Measurements from ENCODE around the gene SRI.
"Not testable (repeated sequence)": the region's sequence is repeated elsewhere in the genome, so short reads cannot be mapped to it uniquely, and the experiment has no call there.

The SRI gene

DNA sequence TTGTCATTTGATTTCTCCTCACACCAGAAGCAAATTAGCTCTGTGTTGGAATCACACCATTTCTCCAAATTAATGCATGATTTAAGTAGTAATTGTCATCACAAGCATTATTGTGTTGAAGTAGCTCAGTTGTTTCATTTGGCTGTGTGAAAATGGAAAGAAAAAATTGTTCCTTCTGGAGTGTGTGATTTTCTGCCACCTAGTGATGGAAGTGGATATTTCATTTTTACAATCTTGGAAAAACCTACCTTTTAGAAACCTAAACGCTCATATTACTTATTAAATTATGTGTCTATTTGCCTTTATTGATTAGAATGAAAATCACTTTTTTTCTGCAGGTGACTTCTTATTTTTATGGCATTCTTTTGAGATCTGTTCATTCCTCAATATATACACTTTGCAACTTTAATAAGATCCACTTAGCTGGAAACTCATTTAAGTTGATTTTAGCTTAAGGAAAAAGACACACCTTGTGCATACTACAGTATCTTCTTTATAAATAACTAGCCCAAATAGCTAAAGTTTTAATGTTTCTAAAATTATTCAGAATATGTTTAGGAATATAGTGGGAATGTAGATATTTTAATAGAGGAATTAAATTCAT lies 50.0 kb downstream of the SRI start:
- Mint-ChIP-seq H3K27ac (no peak overlapping the region), H3K4me3 (no peak overlapping the region), H3K36me3 (ENCODE audit: low read depth) (no peaks in the 10 kb centered on the region), H3K27me3 (ENCODE audit: low read depth) (no peaks in the 10 kb centered on the region), H3K9me3 (no peaks in the 10 kb centered on the region), H3K4me1 (no peaks in the 10 kb centered on the region)
- TF ChIP-seq, protein P1, sequence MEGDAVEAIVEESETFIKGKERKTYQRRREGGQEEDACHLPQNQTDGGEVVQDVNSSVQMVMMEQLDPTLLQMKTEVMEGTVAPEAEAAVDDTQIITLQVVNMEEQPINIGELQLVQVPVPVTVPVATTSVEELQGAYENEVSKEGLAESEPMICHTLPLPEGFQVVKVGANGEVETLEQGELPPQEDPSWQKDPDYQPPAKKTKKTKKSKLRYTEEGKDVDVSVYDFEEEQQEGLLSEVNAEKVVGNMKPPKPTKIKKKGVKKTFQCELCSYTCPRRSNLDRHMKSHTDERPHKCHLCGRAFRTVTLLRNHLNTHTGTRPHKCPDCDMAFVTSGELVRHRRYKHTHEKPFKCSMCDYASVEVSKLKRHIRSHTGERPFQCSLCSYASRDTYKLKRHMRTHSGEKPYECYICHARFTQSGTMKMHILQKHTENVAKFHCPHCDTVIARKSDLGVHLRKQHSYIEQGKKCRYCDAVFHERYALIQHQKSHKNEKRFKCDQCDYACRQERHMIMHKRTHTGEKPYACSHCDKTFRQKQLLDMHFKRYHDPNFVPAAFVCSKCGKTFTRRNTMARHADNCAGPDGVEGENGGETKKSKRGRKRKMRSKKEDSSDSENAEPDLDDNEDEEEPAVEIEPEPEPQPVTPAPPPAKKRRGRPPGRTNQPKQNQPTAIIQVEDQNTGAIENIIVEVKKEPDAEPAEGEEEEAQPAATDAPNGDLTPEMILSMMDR (IDR thresholded peaks at IDR 0.05; ENCODE audit: unreplicated experiment in 3 of 3): peak; percentile 61 to 62 (median 62)

DNA sequence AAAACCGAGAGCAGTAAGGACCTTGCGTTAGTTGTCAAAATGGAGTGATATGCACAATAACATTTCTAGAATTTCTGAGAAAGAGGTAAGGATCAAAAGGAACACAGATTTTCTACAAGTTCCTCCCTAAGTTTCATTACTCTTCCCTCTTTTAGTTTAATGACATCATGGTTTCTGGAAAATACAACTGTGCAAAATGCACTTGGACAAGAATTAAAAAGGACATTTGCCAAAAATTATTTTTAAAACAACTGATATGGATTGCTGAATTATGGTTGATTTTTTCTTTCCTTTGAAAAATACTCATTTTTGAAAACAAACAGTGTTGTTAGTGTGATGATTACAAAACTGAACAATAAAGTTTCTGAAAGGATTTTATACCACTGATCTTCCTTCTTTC lies 52.1 kb downstream of the SRI start:
- Mint-ChIP-seq H3K27me3 (ENCODE audit: low read depth) (no peaks in the 10 kb centered on the region), H3K9me3 (no peaks in the 10 kb centered on the region), H3K4me1 (no peaks in the 10 kb centered on the region), H3K36me3 (ENCODE audit: low read depth) (no peaks in the 10 kb centered on the region), H3K27ac (no peak overlapping the region), H3K4me3 (no peak overlapping the region)
- TF ChIP-seq, protein P1 (IDR thresholded peaks at IDR 0.05; ENCODE audit: unreplicated experiment in 3 of 3): no peak

DNA sequence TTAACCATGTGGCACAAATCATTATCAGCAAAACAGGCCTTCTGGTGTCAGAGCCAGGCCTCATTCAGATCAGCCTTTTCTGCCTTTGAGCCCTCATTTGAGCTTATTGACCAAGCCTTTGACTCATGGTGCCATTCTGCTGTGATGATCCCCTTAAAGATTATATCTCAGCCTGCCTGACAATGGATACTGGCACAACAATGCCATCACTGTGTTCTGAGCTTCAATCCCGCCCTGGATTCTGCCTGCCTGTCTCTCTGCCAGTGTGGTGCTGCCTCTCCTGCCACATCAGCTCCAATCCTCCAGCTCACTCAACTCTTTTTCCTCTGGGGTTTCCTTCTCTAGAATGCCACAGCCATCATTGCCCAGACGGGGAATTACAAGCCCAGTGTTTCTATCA lies 52.6 kb downstream of the SRI start:
- TF ChIP-seq, protein P1 (IDR thresholded peaks at IDR 0.05; ENCODE audit: unreplicated experiment in 3 of 3): no peak
- Mint-ChIP-seq H3K27me3 (ENCODE audit: low read depth) (no peaks in the 10 kb centered on the region), H3K27ac (no peak overlapping the region), H3K36me3 (ENCODE audit: low read depth) (no peaks in the 10 kb centered on the region), H3K9me3 (no peaks in the 10 kb centered on the region), H3K4me3 (no peak overlapping the region), H3K4me1 (no peaks in the 10 kb centered on the region)

DNA sequence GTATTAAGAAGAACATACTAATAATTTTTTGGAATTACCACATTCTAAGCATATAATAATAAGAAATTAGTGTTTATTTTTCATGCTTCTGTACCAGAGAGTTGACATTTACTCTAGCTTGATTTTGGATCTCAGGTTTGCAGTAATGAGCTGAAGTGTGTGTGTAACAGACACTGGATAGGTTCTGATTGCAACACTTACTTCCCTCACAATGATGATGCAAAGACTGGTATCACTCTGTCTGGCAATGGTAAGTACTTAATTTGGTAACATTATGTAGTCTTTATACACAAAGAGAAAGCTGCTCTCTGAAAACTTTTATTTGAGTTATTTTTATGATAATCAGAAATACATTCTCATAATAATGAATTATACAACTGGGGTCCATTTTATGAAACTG lies 54.1 kb downstream of the SRI start:
- Mint-ChIP-seq H3K27me3 (ENCODE audit: low read depth) (no peaks in the 10 kb centered on the region), H3K36me3 (ENCODE audit: low read depth) (peaks cover 6% of the 10 kb centered on the region), H3K27ac (no peak overlapping the region), H3K9me3 (peaks cover 8% of the 10 kb centered on the region), H3K4me1 (no peaks in the 10 kb centered on the region), H3K4me3 (no peak overlapping the region)
- TF ChIP-seq, protein P1 (IDR thresholded peaks at IDR 0.05; ENCODE audit: unreplicated experiment in 3 of 3): no peak

DNA sequence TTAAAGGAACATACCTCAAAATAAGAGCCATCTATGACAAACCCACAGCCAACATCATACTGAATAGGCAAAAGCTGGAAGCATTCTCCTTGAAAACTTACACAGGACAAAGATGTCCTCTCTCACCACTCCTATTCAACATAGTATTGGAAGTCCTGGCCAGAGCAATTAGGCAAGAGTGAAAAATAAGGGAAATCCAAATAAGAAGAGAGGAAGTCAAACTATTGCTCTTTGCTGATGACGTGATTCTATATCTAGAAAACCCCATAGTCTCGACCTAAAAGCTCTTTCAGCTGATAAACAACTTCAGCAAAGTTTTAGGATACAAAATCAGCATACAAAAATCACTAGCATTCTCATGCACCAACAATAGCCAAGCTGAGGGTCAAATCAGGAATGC lies 60.1 kb downstream of the SRI start:
- not testable (repeated sequence) for H3K27ac Mint-ChIP-seq; H3K27me3 Mint-ChIP-seq (ENCODE audit: low read depth); H3K4me3 Mint-ChIP-seq
- Mint-ChIP-seq H3K4me1 (peaks cover 16% of the 10 kb centered on the region), H3K36me3 (ENCODE audit: low read depth) (peaks cover 48% of the 10 kb centered on the region), H3K9me3 (peaks cover 32% of the 10 kb centered on the region)

DNA sequence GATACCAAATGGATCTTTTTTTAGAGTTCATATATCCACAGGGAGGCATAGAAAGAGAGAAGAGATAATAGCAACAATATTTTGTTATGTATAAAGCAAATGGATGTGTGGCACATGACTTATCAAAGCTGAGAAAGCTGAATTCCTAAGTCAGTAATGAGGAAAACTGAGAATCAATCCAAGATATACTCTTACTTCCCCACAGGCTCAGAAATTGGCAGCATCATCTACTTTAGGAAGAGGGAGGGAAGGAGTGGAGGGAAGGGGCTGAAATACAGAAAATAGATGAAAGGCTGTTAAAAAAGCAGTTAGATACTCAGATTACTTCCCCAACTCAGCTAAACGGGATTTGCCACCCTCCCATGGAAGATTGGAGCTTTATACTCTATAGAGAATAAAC lies 63.5 kb downstream of the SRI start:
- TF ChIP-seq, protein P1 (IDR thresholded peaks at IDR 0.05; ENCODE audit: unreplicated experiment in 3 of 3): no peak
- Mint-ChIP-seq H3K27me3 (ENCODE audit: low read depth) (no peaks in the 10 kb centered on the region), H3K4me1 (peaks cover 16% of the 10 kb centered on the region), H3K9me3 (peaks cover 27% of the 10 kb centered on the region), H3K4me3 (no peak overlapping the region), H3K36me3 (ENCODE audit: low read depth) (peaks cover 43% of the 10 kb centered on the region), H3K27ac (peak overlapping the region in 2 of 3 experiments; percentile 15 to 36)

Measured in nephron (organoid).